ENCODE data around the gene BRICD5.
"Not testable (repeated sequence)": the region's sequence is repeated elsewhere in the genome, so short reads cannot be mapped to it uniquely, and the experiment has no call there.

BRICD5 gene

GRCh38 chr16:2214719-2214968 lies 4.0 kb upstream of the BRICD5 start, which contains the start of gene PGP:
TSS of gene PGP (minus strand) at chr16:2214840. CDS start at chr16:2214777, 63 bp downstream.
- no peak for DNase-seq

GRCh38 chr16:2213817-2214718 lies 3.4 kb upstream of the BRICD5 start:
- DNase-seq: no peak

- no peak for DNase-seq
Observed at GRCh38 chr16:2212362-2213324, 2.0 kb upstream of the BRICD5 start.

- no peak for DNase-seq
Observed at GRCh38 chr16:2211923-2212347, 1.3 kb upstream of the BRICD5 start.

- DNase-seq: no peak
Observed at GRCh38 chr16:2210009-2210332, 692 bp downstream of the BRICD5 start.

GRCh38 chr16:2209258-2210008 lies 1.2 kb downstream of the BRICD5 start:
- no peak for DNase-seq

- no peak for DNase-seq
Observed at GRCh38 chr16:2208772-2209171, 1.9 kb downstream of the BRICD5 start.

GRCh38 chr16:2208308-2208707 lies 2.4 kb downstream of the BRICD5 start:
- no peak for DNase-seq

- DNase-seq: no peak
Observed at GRCh38 chr16:2207872-2208271, 2.8 kb downstream of the BRICD5 start.

GRCh38 chr16:2206780-2207433 lies 3.8 kb downstream of the BRICD5 start:
- DNase-seq: no peak

GRCh38 chr16:2206420-2206779 lies 4.3 kb downstream of the BRICD5 start:
- DNase-seq: no peak

GRCh38 chr16:2205967-2206313 lies 4.7 kb downstream of the BRICD5 start:
- no peak for DNase-seq

- peak; percentile 93 for DNase-seq
Observed at GRCh38 chr16:2205104-2205966, 5.3 kb downstream of the BRICD5 start, which contains the start of gene MLST8. TSS of gene MLST8 (plus strand) at chr16:2205454. CDS start at chr16:2206086, 632 bp downstream.

GRCh38 chr16:2204416-2205103 lies 6.1 kb downstream of the BRICD5 start:
- no peak for DNase-seq

GRCh38 chr16:2203119-2203688 lies 7.5 kb downstream of the BRICD5 start:
- not testable (repeated sequence) for DNase-seq

- DNase-seq: no peak
Observed at GRCh38 chr16:2200313-2200712, 10.3 kb downstream of the BRICD5 start.

GRCh38 chr16:2199621-2200139 lies 11.0 kb downstream of the BRICD5 start:
- DNase-seq: no peak

GRCh38 chr16:2199095-2199494 lies 11.6 kb downstream of the BRICD5 start:
- DNase-seq: no peak

GRCh38 chr16:2198283-2198682 lies 12.4 kb downstream of the BRICD5 start:
- DNase-seq: no peak

GRCh38 chr16:2197765-2198164 lies 12.9 kb downstream of the BRICD5 start:
- DNase-seq: no peak

All from activated CD4-positive, alpha-beta T cell treated with anti-CD3 and anti-CD28 coated beads, Interleukin-10, Interleukin-2, amounts not matched to agents 100 ng/mL and 50 ng/mL, durations not matched to agents 16 hours and 8 hours (primary cell).